Pancreas (tissue), 10 donors: Measurements from ENCODE around the gene WDR27. TPM values are rescaled to one million over a fixed set of nuclear protein-coding genes. Genes with fewer than 3 reads are reported as not detected.

Experiments used
- ATAC-seq, 4 donors: fragments of 200-7000 bp; cut with Tn5 transposase; one replicate each; pipeline versions ENCODE4 v1.8.0 to v1.9.1; 2020; ENCODE audit warnings: mild to moderate bottlenecking in 4 of 4, moderate library complexity in 4 of 4
- DNase-seq, 6 donors: peaks; one replicate each; pipeline ENCODE4 v3.0.0-alpha.2; 2020
- FAIRE-seq: peaks from 2 replicates; lab custom pipeline; 2012; peaks lifted over from hg19 to GRCh38; lab: Jason Lieb, UNC
- H3K27ac ChIP-seq, 4 donors: fragments of 200-600 bp; sonication (generic); 1 replicate in 3 of 4; 2 replicates in 1 of 4; pipeline versions ENCODE4 v1.5.0 to v1.8.0; 2020
- H3K27me3 ChIP-seq, 4 donors: fragments of 200-600 bp; one replicate each; pipeline ENCODE4 v1.8.0; 2021
- H3K36me3 ChIP-seq, 3 donors: fragments of 200-600 bp; sonication (generic) in 1 of 3; one replicate each; pipeline versions ENCODE4 v1.5.0 to v1.8.0; 2020 to 2021
- H3K4me1 ChIP-seq, 3 donors: fragments of 200-600 bp; one replicate each; pipeline ENCODE4 v1.8.0; 2021
- H3K4me3 ChIP-seq, 4 donors: fragments of 200-600 bp; sonication (generic) in 2 of 4; one replicate each; pipeline versions ENCODE4 v1.5.0 to v1.8.0; 2020 to 2021
- H3K9me3 ChIP-seq, 4 donors: fragments of 200-600 bp; one replicate each; pipeline ENCODE4 v1.8.0; 2021
- WGBS, 2 donors: extraction: QIAGEN DNeasy Blood & Tissue Kit; methylation state at CpG; one replicate each; pipeline ENCODE4 v1.1.7; 2013; 5-methylcytosine and 5-hydroxymethylcytosine counted together
- intact Hi-C, 3 donors: fragments of 100-400 bp; cut with DNase I; formaldehyde crosslinking; loops; one replicate each; pipeline versions ENCODE4 v1.11.1 to v1.14.2; 2022
- polyA plus RNA-seq, 2 donors: library from polyadenylated mRNA; stranded (reverse); fragments of 200-250 nt; gene quantifications; one replicate each; pipeline ENCODE4 v1.2.3, GENCODE V29; 2013
- total RNA-seq, 6 donors: library from RNA; stranded (reverse); fragmentation: NEBNext Ultra II Directional in 4 of 6; extraction: Animal tissue kit (Norgen Biotek cat#: 25700) in 4 of 6; gene quantifications; one replicate each; pipeline versions ENCODE4 v1.2.1 to v1.2.4, GENCODE V29; 2021 to 2023
- TF ChIP-seq, protein P1 (sequence below), 4 donors: fragments of 200-600 bp; sonication (generic) in 3 of 4; IDR thresholded peaks; one replicate each; pipeline versions ENCODE4 v1.5.0 to v1.8.0; 2021; ENCODE audit warnings: antibody characterized with exemption in 4 of 4
- donor health status: healthy with polysubstance abuse.
- donor health status: DM: no; HTN: no; CAD: no; lungs with moderate emphysema.
- donor health status: DM: no; HTN: no; CAD: no.
- donor health status: control.
- donor health status: control.
- donor health status: Bipolar disorder and iron deficiency.
- donor health status: DM: yes; HTN: yes; CAD: no.
- donor health status: DM: no; HTN: no; CAD: no.
- donor health status: DM: no; HTN: no; CAD: no.
- donor health status: DM: yes; HTN: yes; CAD: no.

Gene WDR27
- total and polyA plus RNA-seq, 8 donors: 9.6 to 43.1 (median 16.4) TPM

DNA sequence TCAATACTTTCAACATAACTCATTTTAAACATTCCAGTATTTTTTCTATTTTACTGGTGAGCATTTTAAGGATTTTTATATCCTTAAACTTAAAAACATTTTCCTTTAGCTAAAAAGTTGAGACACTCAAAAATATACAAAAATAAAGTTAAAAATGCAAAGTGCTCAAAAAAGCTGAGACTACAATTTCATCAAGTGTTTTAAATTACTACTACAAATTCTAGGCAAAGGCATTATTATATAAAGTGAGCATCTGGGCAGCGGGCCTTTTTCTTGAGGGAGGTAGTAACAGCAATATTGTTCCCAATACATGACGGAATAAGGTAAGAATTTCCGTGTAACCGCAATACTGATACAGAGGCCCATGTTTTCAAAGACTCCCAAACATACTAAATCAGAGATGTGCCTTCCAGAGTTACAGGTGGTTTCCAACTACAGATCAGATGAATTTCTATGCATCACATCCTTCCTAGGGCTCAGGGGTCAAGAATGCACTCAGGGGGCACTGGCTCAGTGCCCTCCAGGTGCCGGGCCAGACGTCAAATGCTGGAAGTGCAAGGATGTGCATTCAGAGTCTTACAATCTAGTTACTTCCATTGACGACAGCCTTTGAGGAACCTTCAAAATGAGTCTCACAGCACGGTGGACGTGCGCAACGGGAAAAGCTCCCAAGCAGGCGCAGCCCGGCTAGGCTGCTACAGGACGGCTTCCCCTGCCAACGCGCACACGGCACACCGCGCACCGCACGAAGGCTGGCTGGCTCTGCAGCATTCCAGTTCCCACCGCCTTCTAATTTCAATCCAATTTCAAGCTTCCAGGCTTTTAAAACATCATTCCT lies 20.8 kb upstream of the WDR27 start:
- 1 to 2% methylated on average over 22 of the region's 22 CpGs for WGBS, 2 donors
- FAIRE-seq (peak; percentile 61), ATAC-seq (peak; percentile 49 to 74 (median 65)), DNase-seq (peak; percentile 34 to 72 (median 45))
- TF ChIP-seq, protein P1, sequence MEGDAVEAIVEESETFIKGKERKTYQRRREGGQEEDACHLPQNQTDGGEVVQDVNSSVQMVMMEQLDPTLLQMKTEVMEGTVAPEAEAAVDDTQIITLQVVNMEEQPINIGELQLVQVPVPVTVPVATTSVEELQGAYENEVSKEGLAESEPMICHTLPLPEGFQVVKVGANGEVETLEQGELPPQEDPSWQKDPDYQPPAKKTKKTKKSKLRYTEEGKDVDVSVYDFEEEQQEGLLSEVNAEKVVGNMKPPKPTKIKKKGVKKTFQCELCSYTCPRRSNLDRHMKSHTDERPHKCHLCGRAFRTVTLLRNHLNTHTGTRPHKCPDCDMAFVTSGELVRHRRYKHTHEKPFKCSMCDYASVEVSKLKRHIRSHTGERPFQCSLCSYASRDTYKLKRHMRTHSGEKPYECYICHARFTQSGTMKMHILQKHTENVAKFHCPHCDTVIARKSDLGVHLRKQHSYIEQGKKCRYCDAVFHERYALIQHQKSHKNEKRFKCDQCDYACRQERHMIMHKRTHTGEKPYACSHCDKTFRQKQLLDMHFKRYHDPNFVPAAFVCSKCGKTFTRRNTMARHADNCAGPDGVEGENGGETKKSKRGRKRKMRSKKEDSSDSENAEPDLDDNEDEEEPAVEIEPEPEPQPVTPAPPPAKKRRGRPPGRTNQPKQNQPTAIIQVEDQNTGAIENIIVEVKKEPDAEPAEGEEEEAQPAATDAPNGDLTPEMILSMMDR (IDR thresholded peaks at IDR 0.05): no peak
- H3K36me3 ChIP-seq: no peaks in the 10 kb centered on the region
- intact Hi-C loops: no loop called here
- H3K4me3 ChIP-seq: peak overlapping the region; percentile 54 to 72 (median 62)
- peak overlapping the region; percentile 54 to 92 (median 90) for H3K27ac ChIP-seq
- H3K4me1 ChIP-seq: peaks cover 8 to 12% (median 12%) of the 10 kb centered on the region in 3 donors
- no peaks in the 10 kb centered on the region for H3K9me3 ChIP-seq
- H3K27me3 ChIP-seq: no peaks in the 10 kb centered on the region

DNA sequence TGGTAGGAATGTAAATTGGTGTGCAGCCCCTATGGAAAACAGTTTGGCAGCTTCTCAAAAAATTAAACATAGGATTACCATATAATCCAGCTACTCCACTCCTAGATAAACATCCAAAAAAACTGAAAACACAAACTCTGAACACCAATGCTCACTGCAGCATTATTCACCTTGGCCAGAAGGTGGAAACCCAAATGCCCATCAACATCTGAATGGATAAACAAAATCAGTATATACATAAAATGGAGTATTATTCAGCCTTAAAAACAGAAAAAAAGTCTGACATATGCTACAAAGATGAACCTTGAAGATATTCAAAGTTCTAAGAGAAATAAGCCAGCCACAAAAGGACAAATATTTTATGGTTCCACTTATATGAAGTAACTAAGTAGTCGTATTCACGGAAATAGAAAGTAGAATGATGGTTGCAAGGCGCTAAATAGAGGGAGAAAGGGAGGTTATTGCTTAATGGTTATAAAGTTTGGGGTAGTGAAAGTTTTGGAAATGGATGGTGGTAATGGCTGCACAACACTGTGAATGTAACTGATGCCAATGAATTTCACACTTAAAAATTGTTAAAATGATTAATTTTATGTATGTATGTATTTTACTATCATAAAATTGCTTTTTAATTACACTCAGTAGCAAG lies 18.5 kb upstream of the WDR27 start:
- ATAC-seq: no peak
- H3K9me3 ChIP-seq: no peaks in the 10 kb centered on the region
- no peak for DNase-seq
- H3K4me1 ChIP-seq: peaks cover 8 to 12% (median 12%) of the 10 kb centered on the region in 3 donors
- no peak overlapping the region for H3K27ac ChIP-seq
- no peak overlapping the region for H3K4me3 ChIP-seq
- 97 to 98% methylated on average over 3 of the region's 3 CpGs for WGBS, 2 donors
- peaks cover 0 to 18% (median 7%) of the 10 kb centered on the region in 3 donors for H3K36me3 ChIP-seq
- intact Hi-C loops: no loop called here
- H3K27me3 ChIP-seq: no peaks in the 10 kb centered on the region
- TF ChIP-seq, protein P1 (IDR thresholded peaks at IDR 0.05): no peak
- no peak for FAIRE-seq

DNA sequence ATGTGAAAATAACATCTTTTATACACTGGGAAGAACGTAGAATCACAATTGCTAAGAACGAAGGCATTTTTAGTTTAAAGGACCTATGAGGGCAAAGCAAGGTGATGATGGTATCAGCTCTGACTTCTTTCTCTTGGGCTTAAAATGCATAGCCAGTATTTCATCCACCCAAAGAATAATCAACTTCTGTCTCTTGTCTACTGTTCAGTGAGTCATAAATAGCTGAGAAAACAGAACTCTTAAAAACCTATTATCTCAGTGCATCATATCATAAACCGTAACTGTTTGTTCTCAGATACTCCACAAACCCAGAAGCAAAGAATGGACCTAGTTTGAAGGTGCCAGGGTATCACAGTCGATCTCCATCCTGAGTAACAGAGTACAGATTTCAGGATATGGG lies 17.3 kb upstream of the WDR27 start:
- H3K27ac ChIP-seq: no peak overlapping the region
- FAIRE-seq (no peak), DNase-seq (no peak), ATAC-seq (no peak)
- peaks cover 8 to 12% (median 12%) of the 10 kb centered on the region in 3 donors for H3K4me1 ChIP-seq
- intact Hi-C loops: no loop called here
- peaks cover 0 to 29% (median 7%) of the 10 kb centered on the region in 3 donors for H3K36me3 ChIP-seq
- no peaks in the 10 kb centered on the region for H3K27me3 ChIP-seq
- 83 to 84% methylated on average over 4 of the region's 4 CpGs for WGBS, 2 donors
- H3K9me3 ChIP-seq: no peaks in the 10 kb centered on the region
- H3K4me3 ChIP-seq: no peak overlapping the region
- TF ChIP-seq, protein P1 (IDR thresholded peaks at IDR 0.05): no peak

DNA sequence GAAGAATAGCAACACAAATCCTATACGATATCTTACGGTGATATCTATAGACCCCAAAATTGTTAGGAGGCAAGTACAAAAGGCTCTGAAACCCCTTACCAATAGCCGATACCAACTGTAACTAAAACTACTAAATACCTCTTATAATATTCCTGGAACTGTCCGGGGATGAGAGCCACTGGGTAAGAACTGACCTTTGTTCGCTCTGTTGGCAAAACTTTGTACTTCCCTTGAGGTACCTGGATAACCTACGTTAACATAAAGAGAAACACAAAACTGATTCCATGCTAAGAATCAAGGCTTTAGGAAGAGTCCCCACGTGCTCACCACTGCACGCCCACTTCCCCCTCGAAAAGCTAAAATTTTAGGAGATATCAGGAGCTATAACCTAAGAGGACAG lies 12.8 kb upstream of the WDR27 start:
- ATAC-seq: no peak
- no peak overlapping the region for H3K4me3 ChIP-seq
- FAIRE-seq: no peak
- H3K9me3 ChIP-seq: no peaks in the 10 kb centered on the region
- no peaks in the 10 kb centered on the region for H3K27me3 ChIP-seq
- intact Hi-C loops: no loop called here
- H3K27ac ChIP-seq: no peak overlapping the region
- peaks cover 0 to 59% (median 11%) of the 10 kb centered on the region in 3 donors for H3K36me3 ChIP-seq
- TF ChIP-seq, protein P1 (IDR thresholded peaks at IDR 0.05): no peak
- no peak for DNase-seq
- no peaks in the 10 kb centered on the region for H3K4me1 ChIP-seq
- 92 to 94% methylated on average over 9 of the region's 9 CpGs for WGBS, 2 donors
